DOHH2 (cell line): Measurements from ENCODE around the gene AXIN2.

Experiments used
- CTCF ChIP-seq: fragments of 200-600 bp; sonication (generic); IDR thresholded peaks from one replicate; pipeline ENCODE4 v1.5.1; 2014; ENCODE audit warnings: antibody characterized with exemption, mild to moderate bottlenecking, low read depth, low read length; ENCODE audit not compliant: poor library complexity, severe bottlenecking
- EZH2phosphoT487 ChIP-seq: fragments of 200-600 bp; sonication (generic); IDR thresholded peaks from 2 replicates; pipeline ENCODE4 v1.6.1; 2017; ENCODE audit warnings: borderline replicate concordance, mild to moderate bottlenecking, antibody characterized with exemption, low read length, moderate library complexity, mixed read lengths

GRCh38 chr17:65593092-65593854, 31.8 kb upstream of the AXIN2 start:
- TF ChIP-seq CTCF (no peak), EZH2phosphoT487 (no peak)
